Mesenchymal stem cell (in vitro differentiated cells and primary cell): Measurements from ENCODE around the gene KIF18B.

ENCODE experiments used
- DNase-seq: peaks from one replicate; pipeline ENCODE4 v3.0.0-alpha.2; 2013
- H2AFZ ChIP-seq: one replicate; pipeline ENCODE4 v1.6.1; 2013; ENCODE audit warnings: low read depth, mild to moderate bottlenecking, control low read depth, inconsistent platforms, low read length, moderate library complexity
- H2AK5ac ChIP-seq: 2 replicates; pipeline ENCODE4 v1.6.1; 2013; ENCODE audit warnings: low read length, moderate library complexity, mild to moderate bottlenecking, inconsistent platforms; ENCODE audit not compliant: severe bottlenecking
- H2BK120ac ChIP-seq: one replicate; pipeline ENCODE4 v1.6.1; 2013; ENCODE audit warnings: low read depth, mild to moderate bottlenecking, inconsistent platforms, low read length, moderate library complexity
- H2BK12ac ChIP-seq, 2 experiments: one replicate each; pipeline ENCODE4 v1.6.1; 2013; ENCODE audit warnings: inconsistent platforms in 2 of 2, low read length in 2 of 2, mild to moderate bottlenecking in 2 of 2, moderate library complexity in 2 of 2, control low read depth in 1 of 2
- H2BK15ac ChIP-seq: one replicate; pipeline ENCODE4 v1.6.1; 2013; ENCODE audit warnings: mild to moderate bottlenecking, low read depth, inconsistent platforms; ENCODE audit not compliant: poor library complexity, severe bottlenecking
- H2BK5ac ChIP-seq: 2 replicates; pipeline ENCODE4 v1.6.1; 2013; ENCODE audit warnings: low read depth, mild to moderate bottlenecking, low read length, control low read depth, inconsistent platforms; ENCODE audit not compliant: poor library complexity, severe bottlenecking
- H3K14ac ChIP-seq, 2 experiments: one replicate each; pipeline ENCODE4 v1.6.1; 2013; ENCODE audit warnings: inconsistent platforms in 2 of 2, low read length in 2 of 2, control low read depth in 1 of 2, mild to moderate bottlenecking in 1 of 2, moderate library complexity in 1 of 2
- H3K18ac ChIP-seq, 2 experiments: one replicate each; pipeline ENCODE4 v1.6.1; 2013; ENCODE audit warnings: inconsistent platforms in 2 of 2, low read length in 2 of 2, control low read depth in 1 of 2, low read depth in 1 of 2, mild to moderate bottlenecking in 1 of 2
- H3K23ac ChIP-seq, 2 experiments: one replicate each; pipeline ENCODE4 v1.6.1; 2013; ENCODE audit warnings: inconsistent platforms in 2 of 2, low read length in 2 of 2, mild to moderate bottlenecking in 2 of 2, moderate library complexity in 2 of 2, control low read depth in 1 of 2
- H3K27ac ChIP-seq: 2 replicates; pipeline ENCODE4 v1.5.1; 2013; ENCODE audit warnings: mild to moderate bottlenecking, moderate library complexity, low read length, control low read depth, inconsistent platforms; ENCODE audit not compliant: poor library complexity, severe bottlenecking
- H3K27me3 ChIP-seq, 2 experiments: 2 replicates each; pipeline versions ENCODE4 v1.6.1 to v1.7.0; 2013; ENCODE audit warnings: low read length in 2 of 2, mild to moderate bottlenecking in 2 of 2, moderate library complexity in 2 of 2, control low read depth in 1 of 2, inconsistent platforms in 1 of 2; ENCODE audit not compliant: control insufficient read depth in 1 of 2, insufficient read depth in 1 of 2
- H3K36me3 ChIP-seq, 2 experiments: 2 replicates each; pipeline versions ENCODE4 v1.6.1 to v1.7.0; 2013; ENCODE audit warnings: low read length in 2 of 2, control low read depth in 1 of 2, inconsistent platforms in 1 of 2, low read depth in 1 of 2, mild to moderate bottlenecking in 1 of 2; ENCODE audit not compliant: insufficient read depth in 2 of 2, control insufficient read depth in 1 of 2
- H3K4ac ChIP-seq, 2 experiments: one replicate each; pipeline ENCODE4 v1.6.1; 2013; ENCODE audit warnings: inconsistent platforms in 2 of 2, low read length in 2 of 2, mild to moderate bottlenecking in 2 of 2, moderate library complexity in 2 of 2, control low read depth in 1 of 2, low read depth in 1 of 2
- H3K4me1 ChIP-seq: 2 replicates; pipeline ENCODE4 v1.6.1; 2013; ENCODE audit warnings: low read depth, low read length, control low read depth; ENCODE audit not compliant: control insufficient read depth, insufficient read depth
- H3K4me2 ChIP-seq: 2 replicates; pipeline ENCODE4 v1.6.1; 2013; ENCODE audit warnings: low read length, mild to moderate bottlenecking, inconsistent platforms; ENCODE audit not compliant: poor library complexity, severe bottlenecking
- H3K4me3 ChIP-seq, 2 experiments: 2 replicates each; pipeline versions ENCODE4 v1.5.1 to v1.7.0; 2013; ENCODE audit warnings: low read length in 2 of 2, mild to moderate bottlenecking in 2 of 2, control low read depth in 1 of 2, low read depth in 1 of 2; ENCODE audit not compliant: insufficient read depth in 1 of 2
- H3K79me1 ChIP-seq: replicated peaks from 2 replicates; pipeline ENCODE4 v1.6.1; 2013; ENCODE audit warnings: mild to moderate bottlenecking, control low read depth, low read length, inconsistent platforms; ENCODE audit not compliant: poor library complexity, severe bottlenecking
- H3K9ac ChIP-seq: 2 replicates; pipeline ENCODE4 v1.7.0; 2013; ENCODE audit warnings: mild to moderate bottlenecking, low read length, moderate library complexity
- H3K9me3 ChIP-seq: 2 replicates; pipeline ENCODE4 v1.7.0; 2013; ENCODE audit warnings: mild to moderate bottlenecking, low read length; ENCODE audit not compliant: control insufficient read depth
- H4K8ac ChIP-seq: one replicate; pipeline ENCODE4 v1.6.1; 2013; ENCODE audit warnings: inconsistent platforms, mild to moderate bottlenecking, low read length, moderate library complexity
- H4K91ac ChIP-seq: one replicate; pipeline ENCODE4 v1.6.1; 2013; ENCODE audit warnings: mild to moderate bottlenecking, low read length, inconsistent platforms
- WGBS: methylation state at CpG from one replicate; pipeline ENCODE4 v1.1.7; 2013; ENCODE audit warnings: mixed read lengths; 5-methylcytosine and 5-hydroxymethylcytosine counted together

The KIF18B gene

GRCh38 chr17:44966348-44967025 is 18.9 kb upstream of the KIF18B start:
- H2BK15ac ChIP-seq = no peak overlapping the region
- 23% methylated on average over 16 of the region's 21 CpGs for WGBS
- H3K79me1 ChIP-seq = no peaks in the 10 kb centered on the region

GRCh38 chr17:44965481-44966234 is 18.1 kb upstream of the KIF18B start:
- H3K14ac ChIP-seq = no peak overlapping the region
- H3K79me1 ChIP-seq = no peaks in the 10 kb centered on the region
- peaks cover 45 to 56% of the 10 kb centered on the region in 2 experiments for H3K27me3 ChIP-seq
- no peak overlapping the region for H3K27ac ChIP-seq
- no peak overlapping the region for H3K4ac ChIP-seq
- H3K9ac ChIP-seq = no peak overlapping the region
- H3K4me1 ChIP-seq = peaks cover 29% of the 10 kb centered on the region
- no peak overlapping the region for H3K18ac ChIP-seq
- no peak overlapping the region for H2AFZ ChIP-seq
- H4K8ac ChIP-seq = no peak overlapping the region
- 58% methylated on average over 5 of the region's 5 CpGs for WGBS
- DNase-seq = no peak
- no peak overlapping the region for H3K4me3 ChIP-seq
- H3K36me3 ChIP-seq = no peaks in the 10 kb centered on the region
- H2BK5ac ChIP-seq = no peak overlapping the region
- H3K4me2 ChIP-seq = no peak overlapping the region
- no peak overlapping the region for H2BK15ac ChIP-seq
- H4K91ac ChIP-seq = no peak overlapping the region
- no peak overlapping the region for H2BK12ac ChIP-seq
- H3K23ac ChIP-seq = no peak overlapping the region
- no peak overlapping the region for H2AK5ac ChIP-seq
- H3K9me3 ChIP-seq = no peaks in the 10 kb centered on the region
- H2BK120ac ChIP-seq = no peak overlapping the region

More at GRCh38 chr17:44966348-44967025, 18.9 kb upstream of the KIF18B start:
- no peak overlapping the region for H3K4me3 ChIP-seq
- H4K91ac ChIP-seq = no peak overlapping the region
- H3K36me3 ChIP-seq = no peaks in the 10 kb centered on the region
- H2AK5ac ChIP-seq = no peak overlapping the region
- no peak overlapping the region for H4K8ac ChIP-seq
- H3K9ac ChIP-seq = no peak overlapping the region
- no peak overlapping the region for H2BK120ac ChIP-seq
- H3K4ac ChIP-seq = no peak overlapping the region
- no peak for DNase-seq
- no peak overlapping the region for H3K14ac ChIP-seq
- H3K4me2 ChIP-seq = no peak overlapping the region
- no peaks in the 10 kb centered on the region for H3K9me3 ChIP-seq
- no peak overlapping the region for H3K23ac ChIP-seq
- H3K27me3 ChIP-seq = peaks cover 45 to 56% of the 10 kb centered on the region in 2 experiments
- no peak overlapping the region for H3K18ac ChIP-seq
- no peak overlapping the region for H2BK12ac ChIP-seq
- H3K4me1 ChIP-seq = peaks cover 31% of the 10 kb centered on the region
- no peak overlapping the region for H3K27ac ChIP-seq
- no peak overlapping the region for H2BK5ac ChIP-seq
- no peak overlapping the region for H2AFZ ChIP-seq

GRCh38 chr17:44961921-44962350 is 14.4 kb upstream of the KIF18B start:
- H3K14ac ChIP-seq = no peak overlapping the region
- H3K4ac ChIP-seq = no peak overlapping the region
- no peak overlapping the region for H3K18ac ChIP-seq
- H2BK12ac ChIP-seq = no peak overlapping the region
- H2BK5ac ChIP-seq = no peak overlapping the region
- H2AK5ac ChIP-seq = no peak overlapping the region
- peak overlapping the region; percentile 29 for H2AFZ ChIP-seq
- no peak overlapping the region for H3K9ac ChIP-seq
- H4K91ac ChIP-seq = no peak overlapping the region
- H3K27me3 ChIP-seq = peaks cover 33 to 57% of the 10 kb centered on the region in 2 experiments
- no peaks in the 10 kb centered on the region for H3K79me1 ChIP-seq
- H3K4me3 ChIP-seq = no peak overlapping the region
- no peaks in the 10 kb centered on the region for H3K9me3 ChIP-seq
- 64% methylated on average over 4 of the region's 7 CpGs for WGBS
- H3K4me2 ChIP-seq = no peak overlapping the region
- peaks cover 8% of the 10 kb centered on the region for H3K4me1 ChIP-seq
- no peak overlapping the region for H3K23ac ChIP-seq
- no peak overlapping the region for H2BK15ac ChIP-seq
- no peak overlapping the region for H2BK120ac ChIP-seq
- peaks cover 0 to 3% of the 10 kb centered on the region in 2 experiments for H3K36me3 ChIP-seq
- no peak overlapping the region for H3K27ac ChIP-seq
- H4K8ac ChIP-seq = no peak overlapping the region
- DNase-seq = no peak

GRCh38 chr17:44960691-44961090 is 13.1 kb upstream of the KIF18B start:
- H4K8ac ChIP-seq = no peak overlapping the region
- no peak overlapping the region for H2AK5ac ChIP-seq
- H3K4ac ChIP-seq = no peak overlapping the region
- no peak for DNase-seq
- no peak overlapping the region for H3K18ac ChIP-seq
- 89% methylated on average over 2 of the region's 2 CpGs for WGBS
- no peak overlapping the region for H3K27ac ChIP-seq
- H2BK15ac ChIP-seq = no peak overlapping the region
- no peaks in the 10 kb centered on the region for H3K9me3 ChIP-seq
- H2BK120ac ChIP-seq = no peak overlapping the region
- no peak overlapping the region for H2BK5ac ChIP-seq
- no peak overlapping the region for H2AFZ ChIP-seq
- H4K91ac ChIP-seq = no peak overlapping the region
- no peak overlapping the region for H3K4me2 ChIP-seq
- H3K23ac ChIP-seq = no peak overlapping the region
- peaks cover 9% of the 10 kb centered on the region for H3K4me1 ChIP-seq
- H3K14ac ChIP-seq = no peak overlapping the region
- peaks cover 0 to 3% of the 10 kb centered on the region in 2 experiments for H3K36me3 ChIP-seq
- no peaks in the 10 kb centered on the region for H3K79me1 ChIP-seq
- H3K9ac ChIP-seq = no peak overlapping the region
- no peak overlapping the region for H3K4me3 ChIP-seq
- H2BK12ac ChIP-seq = no peak overlapping the region
- peaks cover 23 to 54% of the 10 kb centered on the region in 2 experiments for H3K27me3 ChIP-seq
